ENCODE measurements around the gene ZC3H10.

DNA sequence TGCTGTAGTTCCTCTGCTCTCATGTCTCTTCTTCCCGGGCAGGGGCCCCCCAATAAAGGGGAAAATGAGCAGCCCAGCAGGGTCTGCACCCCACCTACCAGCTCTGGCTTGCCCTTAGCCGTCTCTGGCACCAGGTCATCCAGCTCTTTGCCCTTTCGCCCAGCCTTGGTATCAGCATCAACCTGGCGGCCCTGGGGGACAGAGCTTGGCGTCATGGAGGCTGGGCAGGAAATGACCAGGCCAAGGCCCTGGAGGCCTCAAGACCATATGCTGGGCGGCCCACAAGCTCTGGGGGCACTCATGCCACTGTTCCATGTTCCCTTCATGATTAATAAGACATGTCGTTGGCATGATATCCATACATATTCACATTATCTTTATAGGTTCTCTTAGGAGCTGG lies 54.8 kb downstream of the ZC3H10 start:
- TF ChIP-seq POLR2A (IDR thresholded peaks at IDR 0.05) (no peak), POLR2AphosphoS5 (IDR thresholded peaks at IDR 0.05; ENCODE audit: insufficient read depth in 1 of 2, low read depth in 1 of 2) (no peak)
- TF ChIP-seq, protein P1, sequence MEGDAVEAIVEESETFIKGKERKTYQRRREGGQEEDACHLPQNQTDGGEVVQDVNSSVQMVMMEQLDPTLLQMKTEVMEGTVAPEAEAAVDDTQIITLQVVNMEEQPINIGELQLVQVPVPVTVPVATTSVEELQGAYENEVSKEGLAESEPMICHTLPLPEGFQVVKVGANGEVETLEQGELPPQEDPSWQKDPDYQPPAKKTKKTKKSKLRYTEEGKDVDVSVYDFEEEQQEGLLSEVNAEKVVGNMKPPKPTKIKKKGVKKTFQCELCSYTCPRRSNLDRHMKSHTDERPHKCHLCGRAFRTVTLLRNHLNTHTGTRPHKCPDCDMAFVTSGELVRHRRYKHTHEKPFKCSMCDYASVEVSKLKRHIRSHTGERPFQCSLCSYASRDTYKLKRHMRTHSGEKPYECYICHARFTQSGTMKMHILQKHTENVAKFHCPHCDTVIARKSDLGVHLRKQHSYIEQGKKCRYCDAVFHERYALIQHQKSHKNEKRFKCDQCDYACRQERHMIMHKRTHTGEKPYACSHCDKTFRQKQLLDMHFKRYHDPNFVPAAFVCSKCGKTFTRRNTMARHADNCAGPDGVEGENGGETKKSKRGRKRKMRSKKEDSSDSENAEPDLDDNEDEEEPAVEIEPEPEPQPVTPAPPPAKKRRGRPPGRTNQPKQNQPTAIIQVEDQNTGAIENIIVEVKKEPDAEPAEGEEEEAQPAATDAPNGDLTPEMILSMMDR (IDR thresholded peaks at IDR 0.05), result no peak

Measured in vagina (tissue), 2 donors.